Measurements from ENCODE around the gene ARHGAP26.

DNA sequence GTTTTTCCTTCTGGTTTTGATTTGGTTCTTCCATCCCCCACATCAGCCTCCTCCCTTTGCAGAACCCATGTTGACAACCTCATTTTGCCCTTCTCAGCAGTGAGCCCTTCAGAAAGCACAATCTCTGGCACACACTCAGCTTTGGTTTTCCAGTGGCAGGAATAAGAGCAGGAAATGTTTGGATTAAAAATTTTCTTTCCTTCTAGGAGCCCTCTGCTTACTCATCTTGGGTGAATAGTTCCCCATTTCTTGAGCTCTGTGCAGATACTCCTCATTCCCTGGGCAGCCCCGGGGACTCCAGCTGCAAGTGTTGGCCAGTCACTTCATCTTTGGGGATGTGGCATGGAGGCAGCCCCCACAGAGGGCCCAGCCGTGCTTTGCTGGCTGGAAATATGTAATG lies 462.9 kb downstream of the ARHGAP26 start:
- no peak for TF ChIP-seq FOXA1 (IDR thresholded peaks at IDR 0.05)
- TF ChIP-seq, protein P1, sequence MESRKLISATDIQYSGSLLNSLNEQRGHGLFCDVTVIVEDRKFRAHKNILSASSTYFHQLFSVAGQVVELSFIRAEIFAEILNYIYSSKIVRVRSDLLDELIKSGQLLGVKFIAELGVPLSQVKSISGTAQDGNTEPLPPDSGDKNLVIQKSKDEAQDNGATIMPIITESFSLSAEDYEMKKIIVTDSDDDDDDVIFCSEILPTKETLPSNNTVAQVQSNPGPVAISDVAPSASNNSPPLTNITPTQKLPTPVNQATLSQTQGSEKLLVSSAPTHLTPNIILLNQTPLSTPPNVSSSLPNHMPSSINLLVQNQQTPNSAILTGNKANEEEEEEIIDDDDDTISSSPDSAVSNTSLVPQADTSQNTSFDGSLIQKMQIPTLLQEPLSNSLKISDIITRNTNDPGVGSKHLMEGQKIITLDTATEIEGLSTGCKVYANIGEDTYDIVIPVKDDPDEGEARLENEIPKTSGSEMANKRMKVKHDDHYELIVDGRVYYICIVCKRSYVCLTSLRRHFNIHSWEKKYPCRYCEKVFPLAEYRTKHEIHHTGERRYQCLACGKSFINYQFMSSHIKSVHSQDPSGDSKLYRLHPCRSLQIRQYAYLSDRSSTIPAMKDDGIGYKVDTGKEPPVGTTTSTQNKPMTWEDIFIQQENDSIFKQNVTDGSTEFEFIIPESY (IDR thresholded peaks at IDR 0.05) = no peak
- TF ChIP-seq, protein P2, sequence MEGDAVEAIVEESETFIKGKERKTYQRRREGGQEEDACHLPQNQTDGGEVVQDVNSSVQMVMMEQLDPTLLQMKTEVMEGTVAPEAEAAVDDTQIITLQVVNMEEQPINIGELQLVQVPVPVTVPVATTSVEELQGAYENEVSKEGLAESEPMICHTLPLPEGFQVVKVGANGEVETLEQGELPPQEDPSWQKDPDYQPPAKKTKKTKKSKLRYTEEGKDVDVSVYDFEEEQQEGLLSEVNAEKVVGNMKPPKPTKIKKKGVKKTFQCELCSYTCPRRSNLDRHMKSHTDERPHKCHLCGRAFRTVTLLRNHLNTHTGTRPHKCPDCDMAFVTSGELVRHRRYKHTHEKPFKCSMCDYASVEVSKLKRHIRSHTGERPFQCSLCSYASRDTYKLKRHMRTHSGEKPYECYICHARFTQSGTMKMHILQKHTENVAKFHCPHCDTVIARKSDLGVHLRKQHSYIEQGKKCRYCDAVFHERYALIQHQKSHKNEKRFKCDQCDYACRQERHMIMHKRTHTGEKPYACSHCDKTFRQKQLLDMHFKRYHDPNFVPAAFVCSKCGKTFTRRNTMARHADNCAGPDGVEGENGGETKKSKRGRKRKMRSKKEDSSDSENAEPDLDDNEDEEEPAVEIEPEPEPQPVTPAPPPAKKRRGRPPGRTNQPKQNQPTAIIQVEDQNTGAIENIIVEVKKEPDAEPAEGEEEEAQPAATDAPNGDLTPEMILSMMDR (IDR thresholded peaks at IDR 0.05; ENCODE audit: low read depth, low read length, missing input control) = no peak

Measured in liver (tissue), 2 donors.